HUES48 (cell line): Measurements from ENCODE around the gene ROBO3.

Experiments used
- H3K27ac ChIP-seq: one replicate; pipeline ENCODE4 v1.7.0; 2013; ENCODE audit warnings: low read depth, low read length, inconsistent platforms
- H3K27me3 ChIP-seq: 2 replicates; pipeline ENCODE4 v1.6.1; 2013; ENCODE audit warnings: mild to moderate bottlenecking, low read length; ENCODE audit not compliant: control insufficient read depth, insufficient read depth
- H3K36me3 ChIP-seq: 2 replicates; pipeline ENCODE4 v1.6.1; 2013; ENCODE audit warnings: low read length; ENCODE audit not compliant: control insufficient read depth, insufficient read depth
- H3K4me1 ChIP-seq: 2 replicates; pipeline ENCODE4 v1.6.1; 2013; ENCODE audit warnings: mild to moderate bottlenecking, low read length; ENCODE audit not compliant: control insufficient read depth, insufficient read depth
- H3K4me3 ChIP-seq: 2 replicates; pipeline ENCODE4 v1.5.1; 2013; ENCODE audit warnings: mild to moderate bottlenecking, low read depth, low read length
- H3K9ac ChIP-seq: 2 replicates; pipeline ENCODE4 v1.6.1; 2013; ENCODE audit warnings: mild to moderate bottlenecking, low read depth, low read length, moderate library complexity
- H3K9me3 ChIP-seq: 2 replicates; pipeline ENCODE4 v1.6.1; 2013; ENCODE audit warnings: low read length; ENCODE audit not compliant: control insufficient read depth, insufficient read depth

ROBO3 gene

DNA sequence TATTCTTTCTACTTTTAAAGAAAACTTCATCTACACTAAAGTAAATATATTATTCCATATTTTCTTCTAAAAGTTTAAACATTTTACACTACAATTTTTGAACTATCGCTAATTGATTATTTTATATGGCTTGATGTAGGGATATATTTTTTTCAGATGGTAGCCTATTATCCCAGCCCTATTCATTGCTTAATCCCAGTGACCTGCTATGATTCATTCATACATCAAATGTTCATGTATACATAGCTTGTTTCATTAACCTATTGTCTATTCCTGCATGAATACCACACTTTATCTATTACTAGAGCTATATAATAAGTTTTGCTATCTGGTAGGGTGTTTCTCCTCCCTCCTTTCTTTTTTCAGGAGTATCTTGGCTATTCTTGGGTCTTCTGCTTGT, 37.4 kb downstream of the ROBO3 start:
- Histone ChIP-seq H3K27me3 (peaks cover 3% of the 10 kb centered on the region; the same call in 1 of the 2 replicates), H3K9ac (no peak overlapping the region), H3K4me1 (peaks cover 10% of the 10 kb centered on the region; the same call in 1 of the 2 replicates), H3K27ac (no peak overlapping the region), H3K9me3 (no peaks in the 10 kb centered on the region), H3K4me3 (no peak overlapping the region), H3K36me3 (no peaks in the 10 kb centered on the region)

DNA sequence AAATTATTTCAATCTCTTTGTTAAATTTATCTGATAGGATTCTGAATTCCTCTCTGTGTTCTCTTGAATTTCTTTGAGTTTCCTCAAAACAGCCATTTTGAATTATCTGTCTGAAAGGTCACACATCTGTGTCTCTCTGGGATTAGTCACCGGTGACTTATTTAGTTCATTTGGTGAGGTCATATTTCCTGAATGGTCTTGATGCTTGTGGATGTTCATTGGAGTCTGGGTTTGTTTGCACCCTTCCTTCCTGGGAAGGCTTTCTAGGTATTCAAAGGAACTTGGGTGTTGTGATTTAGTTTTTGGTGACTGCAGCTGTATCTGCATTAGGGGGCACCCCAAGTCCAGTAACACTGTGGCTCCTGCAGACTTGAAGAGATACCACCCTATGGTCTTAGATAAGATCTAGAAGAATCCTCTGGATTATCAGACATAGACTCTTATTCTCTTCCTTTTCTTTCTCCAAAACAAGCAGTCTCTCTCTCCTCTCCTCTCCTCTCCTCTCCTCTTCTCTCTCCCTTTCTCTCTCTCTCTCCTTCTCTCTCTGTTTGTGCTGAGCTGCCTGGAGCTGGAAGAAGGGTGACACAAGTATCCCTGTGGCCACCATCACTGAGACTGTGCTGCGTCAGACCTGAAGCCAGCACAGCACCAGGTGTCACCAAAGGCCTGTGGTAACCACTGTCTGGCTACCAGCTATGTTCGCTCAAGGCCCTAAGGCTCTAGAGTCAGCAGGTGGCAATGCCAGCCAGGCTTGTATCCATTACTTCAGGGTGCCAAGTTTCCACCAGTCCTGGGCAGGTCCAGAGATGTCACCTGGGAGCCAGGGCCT, 50.5 kb downstream of the ROBO3 start:
- Histone ChIP-seq H3K27me3 (peaks cover 34% of the 10 kb centered on the region), H3K4me1 (0 out of 2 replicates have a peak, but pooled peaks cover 5% of the 10 kb centered on the region), H3K27ac (no peak overlapping the region), H3K4me3 (no peak overlapping the region), H3K9me3 (no peaks in the 10 kb centered on the region; the same call in 1 of the 2 replicates), H3K9ac (no peak overlapping the region), H3K36me3 (no peaks in the 10 kb centered on the region)

GRCh38 chr11:124916370-124916710, 51.1 kb downstream of the ROBO3 start:
- no peak overlapping the region for H3K4me3 ChIP-seq
- no peak overlapping the region for H3K9ac ChIP-seq
- no peaks in the 10 kb centered on the region for H3K36me3 ChIP-seq
- 0 out of 2 replicates have a peak, but pooled peaks cover 5% of the 10 kb centered on the region for H3K4me1 ChIP-seq
- no peak overlapping the region for H3K27ac ChIP-seq
- H3K9me3 ChIP-seq: no peaks in the 10 kb centered on the region; the same call in 1 of the 2 replicates
- peaks cover 40% of the 10 kb centered on the region for H3K27me3 ChIP-seq

DNA sequence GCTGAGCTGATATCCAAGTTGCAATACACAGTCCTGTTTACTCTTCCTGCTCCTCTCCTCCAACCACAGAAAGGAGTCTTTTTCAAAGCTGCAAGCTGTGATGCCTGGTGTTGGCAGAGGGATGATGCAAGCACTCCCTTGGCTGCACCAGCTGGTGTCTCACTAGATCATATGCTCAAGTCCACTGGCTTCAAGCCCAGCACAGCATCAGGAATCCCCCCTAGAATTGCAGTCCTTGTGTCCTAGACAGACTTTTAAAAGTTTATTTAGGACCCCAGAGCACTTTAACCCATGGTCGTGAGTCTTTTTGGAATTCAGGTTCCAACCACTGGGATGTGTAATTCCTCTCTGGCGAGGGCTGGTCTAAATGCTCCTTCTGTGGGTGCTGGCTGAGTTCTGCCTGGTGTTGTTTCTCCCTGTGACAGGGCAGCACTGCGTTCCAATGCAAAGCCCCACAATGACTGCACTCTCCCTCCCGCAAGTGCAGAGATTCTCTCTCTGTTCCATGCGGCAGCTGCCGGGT, 51.9 kb downstream of the ROBO3 start:
- H3K9ac ChIP-seq: no peak overlapping the region
- H3K4me1 ChIP-seq: 0 out of 2 replicates have a peak, but pooled peaks cover 5% of the 10 kb centered on the region
- no peaks in the 10 kb centered on the region; the same call in 1 of the 2 replicates for H3K9me3 ChIP-seq
- H3K4me3 ChIP-seq: no peak overlapping the region
- H3K36me3 ChIP-seq: no peaks in the 10 kb centered on the region
- no peak overlapping the region for H3K27ac ChIP-seq
- peaks cover 48% of the 10 kb centered on the region for H3K27me3 ChIP-seq

DNA sequence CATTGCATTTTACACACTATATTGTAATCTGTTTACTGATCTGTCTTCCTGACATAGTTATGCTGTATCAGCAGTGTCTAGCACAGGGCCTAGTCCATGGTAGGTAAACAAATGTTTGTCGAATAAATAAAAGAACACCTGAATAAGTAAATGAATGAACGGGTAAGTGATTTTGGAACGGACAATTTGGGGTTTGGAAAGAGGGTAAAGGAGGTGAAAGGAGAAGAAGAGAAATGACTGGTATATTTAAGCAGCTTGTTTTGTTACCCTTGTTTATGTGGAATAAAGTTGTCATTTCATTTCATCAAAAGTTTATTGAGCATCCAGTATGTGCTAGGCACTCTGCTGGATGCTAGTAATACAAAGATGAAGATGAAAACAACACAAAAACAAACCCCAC, 53.7 kb downstream of the ROBO3 start, which contains the start of gene HEPN1:
HEPN1 (plus strand) TSS at position 301 of the 400 bp plus-strand sequence.
- Histone ChIP-seq H3K9me3 (no peaks in the 10 kb centered on the region), H3K27ac (no peak within 1 kb of the TSS), H3K27me3 (peaks cover 66% of the 10 kb centered on the region), H3K4me1 (0 out of 2 replicates have a peak, but pooled peaks cover 5% of the 10 kb centered on the region), H3K36me3 (no peaks in the 10 kb centered on the region), H3K4me3 (no peak within 1 kb of the TSS), H3K9ac (no peak within 1 kb of the TSS)

DNA sequence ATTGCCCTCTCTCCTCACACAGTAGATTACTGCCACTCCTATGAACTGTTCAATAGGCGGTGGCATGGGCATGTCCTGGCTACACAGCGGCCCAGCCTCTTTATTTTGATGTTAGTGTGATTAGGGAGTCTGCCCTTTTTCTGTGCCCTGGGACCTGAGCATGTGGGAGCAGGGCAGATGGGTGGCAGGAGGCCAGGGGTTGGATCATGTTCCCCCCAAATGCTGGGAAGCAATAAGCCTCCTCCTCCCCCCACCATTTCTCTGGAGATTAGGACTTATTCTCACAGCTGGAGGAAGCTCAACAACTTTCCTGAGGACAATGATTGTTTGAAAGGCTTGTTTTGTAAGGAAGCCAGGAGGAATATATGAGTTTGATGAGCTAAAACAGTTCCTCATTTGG, 54.7 kb downstream of the ROBO3 start:
- H3K9ac ChIP-seq: no peak overlapping the region
- peaks cover 74% of the 10 kb centered on the region for H3K27me3 ChIP-seq

DNA sequence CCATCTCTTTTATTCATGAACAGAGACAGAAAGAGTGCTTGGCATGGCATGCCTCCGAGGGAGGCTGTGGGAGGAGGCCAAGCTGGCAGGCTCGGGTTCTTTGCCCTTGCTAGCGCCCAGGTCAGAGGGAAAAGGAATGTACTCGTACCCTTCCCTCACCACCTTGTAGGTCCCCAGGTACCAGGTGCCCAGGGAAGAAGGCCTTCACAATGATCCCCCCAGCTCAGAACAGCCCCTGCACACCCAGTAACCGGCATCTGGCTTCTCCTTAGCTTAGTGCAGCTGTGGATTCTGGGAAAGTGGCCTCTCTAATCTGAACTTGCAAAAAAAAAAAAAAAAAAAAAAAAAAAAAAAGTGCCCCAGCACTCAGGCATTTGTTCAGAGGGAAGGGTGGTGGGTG, 55.1 kb downstream of the ROBO3 start:
- Histone ChIP-seq H3K4me3 (peak overlapping the region; percentile 55), H3K4me1 (0 out of 2 replicates have a peak, but pooled peaks cover 5% of the 10 kb centered on the region), H3K9me3 (no peaks in the 10 kb centered on the region), H3K9ac (no peak overlapping the region), H3K27ac (no peak overlapping the region), H3K36me3 (no peaks in the 10 kb centered on the region), H3K27me3 (peaks cover 74% of the 10 kb centered on the region)

More for the DNA sequence above, 54.7 kb downstream of the ROBO3 start:
- H3K27ac ChIP-seq: no peak overlapping the region
- H3K4me3 ChIP-seq: no peak overlapping the region
- no peaks in the 10 kb centered on the region for H3K36me3 ChIP-seq
- H3K4me1 ChIP-seq: 0 out of 2 replicates have a peak, but pooled peaks cover 5% of the 10 kb centered on the region
- no peaks in the 10 kb centered on the region for H3K9me3 ChIP-seq

DNA sequence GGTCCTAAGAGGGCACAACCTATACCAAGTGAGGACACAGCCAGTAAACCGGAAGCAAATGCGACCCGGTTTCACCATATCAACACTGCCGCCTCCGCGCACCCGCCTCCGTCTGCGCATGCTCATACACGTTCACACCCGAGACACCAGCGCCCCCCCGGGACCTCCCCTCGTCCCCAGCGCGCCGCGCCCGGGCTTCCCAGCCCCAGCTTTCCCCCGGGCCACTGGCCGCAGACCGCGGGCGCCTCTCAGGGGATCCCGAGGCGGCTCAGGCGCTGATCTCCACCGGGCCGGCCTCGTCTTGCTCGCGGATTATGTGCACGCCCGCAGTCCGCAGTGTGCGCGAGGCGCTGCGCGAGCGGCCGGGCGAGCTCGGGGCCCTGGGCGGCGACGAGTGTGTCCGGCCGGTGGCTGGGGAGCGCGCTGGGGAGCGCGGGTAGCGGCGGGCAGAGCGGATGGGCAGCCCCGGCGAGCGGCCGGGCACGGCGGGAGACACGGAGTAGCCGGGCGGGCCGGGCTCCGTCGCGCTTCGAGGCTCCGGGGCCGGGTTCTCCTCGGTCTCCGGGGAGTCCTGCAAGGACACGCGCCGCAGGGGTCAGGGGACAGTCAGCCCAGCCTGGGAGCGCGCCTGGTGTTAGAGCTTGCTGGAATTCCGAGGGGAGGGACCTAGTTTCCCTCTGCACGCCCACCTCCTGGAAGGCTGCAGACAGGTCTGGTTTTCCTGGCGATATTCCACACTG, 55.8 kb downstream of the ROBO3 start:
- Histone ChIP-seq H3K36me3 (no peaks in the 10 kb centered on the region), H3K9me3 (no peaks in the 10 kb centered on the region), H3K4me1 (0 out of 2 replicates have a peak, but pooled peaks cover 5% of the 10 kb centered on the region), H3K9ac (0 out of 2 replicates have a peak overlapping the region, but pooled peaks have one; percentile 35), H3K27ac (no peak overlapping the region), H3K4me3 (peak overlapping the region; percentile 55), H3K27me3 (peaks cover 74% of the 10 kb centered on the region)

DNA sequence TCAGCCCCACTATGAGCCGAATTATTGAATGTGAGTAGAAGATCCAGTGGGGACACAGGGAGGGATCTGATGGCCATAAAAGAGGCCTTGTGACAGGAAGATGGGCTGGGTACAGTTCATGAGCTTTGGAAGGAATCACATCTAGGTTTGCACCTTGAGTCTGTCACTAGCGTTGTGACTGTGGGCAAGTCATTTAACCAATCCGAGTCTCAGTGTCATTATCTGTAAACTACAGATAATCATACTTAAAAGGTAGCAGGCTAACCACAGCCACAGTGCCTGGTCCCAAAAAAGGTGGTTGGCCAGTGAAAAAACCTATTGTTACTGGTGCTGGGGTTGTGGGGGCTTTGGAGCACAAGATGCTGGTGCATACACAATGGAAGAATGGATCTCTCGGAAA, 57.6 kb downstream of the ROBO3 start:
- Histone ChIP-seq H3K9ac (no peak overlapping the region), H3K4me3 (no peak overlapping the region)

DNA sequence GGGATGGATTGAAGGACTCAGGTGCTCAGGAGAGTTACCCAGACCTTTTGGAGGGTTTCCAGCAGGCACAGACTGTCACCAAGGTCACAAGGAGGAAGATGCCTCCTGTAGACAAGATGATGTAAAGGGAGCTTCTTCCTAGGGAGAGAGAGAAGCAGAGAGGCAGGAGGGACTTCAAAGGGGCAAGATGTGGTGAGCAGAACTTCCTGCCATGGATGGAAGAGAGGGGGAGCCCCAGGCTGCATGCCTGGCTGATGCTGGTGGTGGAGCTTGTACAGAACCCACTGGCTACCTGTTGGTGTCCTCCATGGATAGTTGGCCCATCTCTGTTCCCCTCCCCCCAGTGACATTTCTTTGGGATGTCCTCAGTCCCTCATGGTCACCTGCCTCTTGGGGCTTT, 58.1 kb downstream of the ROBO3 start:
- H3K4me3 ChIP-seq: no peak overlapping the region
- peaks cover 65% of the 10 kb centered on the region for H3K27me3 ChIP-seq
- H3K36me3 ChIP-seq: no peaks in the 10 kb centered on the region
- 0 out of 2 replicates have a peak, but pooled peaks cover 5% of the 10 kb centered on the region for H3K4me1 ChIP-seq
- no peak overlapping the region for H3K27ac ChIP-seq
- H3K9me3 ChIP-seq: no peaks in the 10 kb centered on the region
- no peak overlapping the region for H3K9ac ChIP-seq

More for the DNA sequence above, 57.6 kb downstream of the ROBO3 start:
- no peaks in the 10 kb centered on the region for H3K36me3 ChIP-seq
- H3K27ac ChIP-seq: no peak overlapping the region
- peaks cover 68% of the 10 kb centered on the region for H3K27me3 ChIP-seq
- H3K4me1 ChIP-seq: 0 out of 2 replicates have a peak, but pooled peaks cover 5% of the 10 kb centered on the region
- H3K9me3 ChIP-seq: no peaks in the 10 kb centered on the region
